ENCODE measurements around the gene PCBP1.
"Not testable (repeated sequence)": the region's sequence is repeated elsewhere in the genome, so short reads cannot be mapped to it uniquely, and the experiment has no call there.

Gene PCBP1

DNA sequence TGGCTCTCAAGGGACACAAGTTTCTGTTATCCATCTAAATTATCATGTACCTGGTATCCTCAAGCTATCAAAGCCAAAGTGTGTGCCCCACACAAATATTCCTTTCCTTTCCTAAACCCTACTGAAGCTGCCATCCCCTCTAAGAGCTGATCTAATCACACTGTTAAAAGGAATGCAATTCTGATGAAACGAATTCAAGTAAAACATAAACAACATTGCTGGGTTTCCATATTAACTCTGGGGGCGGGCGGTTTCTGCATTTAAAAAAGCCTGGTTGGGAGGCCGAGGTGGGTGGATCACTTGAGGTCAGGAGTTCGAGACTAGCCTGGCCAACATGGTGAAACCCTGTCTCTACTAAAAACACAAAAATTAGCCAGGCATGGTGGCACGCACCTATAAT is 41.9 kb upstream of the PCBP1 start:
- no peak for DNase-seq (ENCODE audit: low read depth)
- in situ Hi-C loops (cut with HindIII; ENCODE audit: low sequenced_read_pairs), result no loop called here
- TF ChIP-seq, protein P1, sequence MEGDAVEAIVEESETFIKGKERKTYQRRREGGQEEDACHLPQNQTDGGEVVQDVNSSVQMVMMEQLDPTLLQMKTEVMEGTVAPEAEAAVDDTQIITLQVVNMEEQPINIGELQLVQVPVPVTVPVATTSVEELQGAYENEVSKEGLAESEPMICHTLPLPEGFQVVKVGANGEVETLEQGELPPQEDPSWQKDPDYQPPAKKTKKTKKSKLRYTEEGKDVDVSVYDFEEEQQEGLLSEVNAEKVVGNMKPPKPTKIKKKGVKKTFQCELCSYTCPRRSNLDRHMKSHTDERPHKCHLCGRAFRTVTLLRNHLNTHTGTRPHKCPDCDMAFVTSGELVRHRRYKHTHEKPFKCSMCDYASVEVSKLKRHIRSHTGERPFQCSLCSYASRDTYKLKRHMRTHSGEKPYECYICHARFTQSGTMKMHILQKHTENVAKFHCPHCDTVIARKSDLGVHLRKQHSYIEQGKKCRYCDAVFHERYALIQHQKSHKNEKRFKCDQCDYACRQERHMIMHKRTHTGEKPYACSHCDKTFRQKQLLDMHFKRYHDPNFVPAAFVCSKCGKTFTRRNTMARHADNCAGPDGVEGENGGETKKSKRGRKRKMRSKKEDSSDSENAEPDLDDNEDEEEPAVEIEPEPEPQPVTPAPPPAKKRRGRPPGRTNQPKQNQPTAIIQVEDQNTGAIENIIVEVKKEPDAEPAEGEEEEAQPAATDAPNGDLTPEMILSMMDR (IDR thresholded peaks at IDR 0.05; ENCODE audit: low read depth, low read length, missing control alignments), result no peak
- no peak overlapping the region for H3K4me3 ChIP-seq (ENCODE audit: low read depth, low read length)

DNA sequence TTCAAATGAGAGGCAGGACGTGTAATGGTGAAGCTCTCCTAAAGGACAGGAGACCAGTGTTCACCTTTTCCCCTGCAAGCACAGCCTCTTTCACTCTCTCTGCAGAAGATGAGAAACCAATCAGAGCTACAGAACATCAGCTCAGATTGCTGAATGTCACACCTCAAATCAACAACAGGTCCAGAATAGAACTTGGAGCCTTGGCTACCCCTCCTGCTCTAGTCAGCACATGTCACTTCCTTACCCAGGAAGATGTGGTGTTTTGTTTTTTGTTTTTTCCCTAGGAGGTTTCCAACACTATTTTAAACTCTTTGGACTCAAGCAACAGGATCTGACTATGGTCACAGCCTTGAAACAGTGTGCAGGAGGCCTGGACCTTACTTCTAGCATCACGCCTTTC is 41.3 kb upstream of the PCBP1 start:
- in situ Hi-C loops (cut with HindIII; ENCODE audit: low sequenced_read_pairs), result no loop called here
- TF ChIP-seq, protein P1 (IDR thresholded peaks at IDR 0.05; ENCODE audit: low read depth, low read length, missing control alignments), result no peak
- H3K4me3 ChIP-seq (ENCODE audit: low read depth, low read length), result no peak overlapping the region
- no peak for DNase-seq (ENCODE audit: low read depth)

DNA sequence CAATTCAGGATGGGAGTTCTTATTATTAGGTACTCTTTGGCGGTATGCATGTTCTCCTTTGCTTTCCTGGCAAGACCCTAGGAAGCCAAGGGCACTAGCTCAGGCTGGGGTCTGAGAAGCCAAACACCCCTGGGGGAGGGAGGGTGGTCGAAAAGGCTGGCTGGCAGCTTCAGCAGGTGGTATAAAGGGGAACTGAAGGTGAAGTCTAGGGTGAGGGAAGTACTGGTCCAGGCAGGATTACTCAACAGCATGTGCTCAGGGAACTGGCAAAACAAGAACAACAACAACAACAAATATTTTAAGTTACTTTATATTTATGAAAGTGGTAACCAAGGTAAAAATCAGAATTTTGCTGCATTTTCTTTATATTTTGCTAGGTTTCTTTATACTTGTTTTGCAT is 40.7 kb upstream of the PCBP1 start:
- TF ChIP-seq, protein P1 (IDR thresholded peaks at IDR 0.05; ENCODE audit: low read depth, low read length, missing control alignments), result no peak
- no peak overlapping the region for H3K4me3 ChIP-seq (ENCODE audit: low read depth, low read length)
- no peak for DNase-seq (ENCODE audit: low read depth)
- in situ Hi-C loops (cut with HindIII; ENCODE audit: low sequenced_read_pairs), result no loop called here

DNA sequence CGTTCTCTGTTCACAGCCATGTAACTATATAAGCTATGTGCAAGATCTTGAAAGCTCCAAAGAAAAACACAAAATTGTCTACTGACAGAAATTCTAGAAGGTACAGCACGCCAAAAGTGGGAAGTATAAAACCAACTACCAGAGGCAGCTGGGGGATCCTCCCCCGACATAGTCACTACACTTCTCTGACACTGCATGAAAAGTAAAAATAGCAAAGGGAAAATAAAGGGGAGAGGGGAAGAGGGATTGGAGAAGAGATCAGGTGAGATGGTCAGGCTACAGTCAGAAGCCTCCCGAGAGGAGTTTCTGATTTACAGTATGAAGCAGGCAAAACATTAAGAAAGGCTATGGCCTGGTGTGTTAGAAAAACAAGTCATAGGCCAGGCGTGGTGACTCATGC is 39.8 kb upstream of the PCBP1 start:
- DNase-seq (ENCODE audit: low read depth), result no peak
- TF ChIP-seq, protein P1 (IDR thresholded peaks at IDR 0.05; ENCODE audit: low read depth, low read length, missing control alignments), result no peak
- no peak overlapping the region for H3K4me3 ChIP-seq (ENCODE audit: low read depth, low read length)
- in situ Hi-C loops (cut with HindIII; ENCODE audit: low sequenced_read_pairs), result no loop called here

DNA sequence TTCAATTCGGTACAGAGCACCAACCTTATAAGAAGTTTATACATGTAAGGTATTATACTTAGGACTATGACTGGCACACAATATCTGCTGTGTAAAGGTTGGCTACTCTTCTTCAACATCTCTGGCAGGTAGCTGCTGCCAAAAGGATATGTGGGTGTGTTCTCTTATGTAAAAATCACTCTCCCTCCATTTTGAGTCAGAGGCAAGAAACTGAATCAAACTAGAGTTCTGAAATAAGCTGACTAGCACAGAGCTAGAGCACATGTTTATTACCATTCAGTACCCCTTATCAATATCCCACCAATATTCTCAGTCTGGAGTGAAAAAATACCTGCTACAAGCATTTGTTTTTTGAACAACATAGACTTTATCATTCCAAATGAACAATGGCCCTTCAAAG is 38.0 kb upstream of the PCBP1 start:
- TF ChIP-seq, protein P1 (IDR thresholded peaks at IDR 0.05; ENCODE audit: low read depth, low read length, missing control alignments), result no peak
- in situ Hi-C loops (cut with HindIII; ENCODE audit: low sequenced_read_pairs), result no loop called here
- DNase-seq (ENCODE audit: low read depth), result no peak
- no peak overlapping the region for H3K4me3 ChIP-seq (ENCODE audit: low read depth, low read length)

DNA sequence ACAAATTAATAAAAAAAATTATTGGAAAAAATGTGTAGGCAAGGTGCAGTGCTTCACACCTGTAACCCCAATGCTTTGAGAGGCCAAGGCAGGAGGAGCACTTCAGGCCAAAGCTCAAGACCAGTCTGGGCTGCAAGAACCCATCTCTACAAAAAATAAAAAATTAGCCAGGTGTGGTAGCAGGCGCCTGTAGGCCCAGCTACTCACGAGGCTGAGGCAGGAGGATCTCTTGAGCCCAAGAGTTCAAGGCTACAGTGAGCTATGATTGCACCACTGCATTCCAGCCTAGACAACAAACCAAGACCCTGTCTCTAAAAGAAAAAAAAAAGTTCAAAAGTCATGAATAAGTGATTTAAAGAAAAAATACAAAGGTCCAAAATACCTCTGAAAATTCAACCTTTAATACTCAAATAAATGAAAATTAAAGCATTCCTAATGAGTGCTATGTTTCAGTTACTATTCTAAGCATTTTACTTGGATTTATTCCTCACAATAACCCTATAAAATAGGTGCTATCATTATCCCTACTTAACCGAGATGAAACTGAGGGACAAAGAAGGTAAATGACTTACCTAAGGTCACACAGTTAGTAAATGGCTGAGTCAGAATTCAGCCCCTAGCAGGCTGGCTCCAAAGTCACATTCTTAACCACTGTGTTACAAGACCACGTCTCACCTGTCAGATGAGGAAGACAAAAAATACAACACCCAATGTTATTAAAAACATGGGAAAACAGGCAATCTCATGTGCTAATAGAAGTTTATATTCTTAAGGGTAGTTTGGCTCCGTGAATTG is 36.4 kb upstream of the PCBP1 start:
- DNase-seq (ENCODE audit: low read depth), result no peak
- in situ Hi-C loops (cut with HindIII; ENCODE audit: low sequenced_read_pairs), result no loop called here
- H3K4me3 ChIP-seq (ENCODE audit: low read depth, low read length), result no peak overlapping the region
- TF ChIP-seq, protein P1 (IDR thresholded peaks at IDR 0.05; ENCODE audit: low read depth, low read length, missing control alignments), result no peak

DNA sequence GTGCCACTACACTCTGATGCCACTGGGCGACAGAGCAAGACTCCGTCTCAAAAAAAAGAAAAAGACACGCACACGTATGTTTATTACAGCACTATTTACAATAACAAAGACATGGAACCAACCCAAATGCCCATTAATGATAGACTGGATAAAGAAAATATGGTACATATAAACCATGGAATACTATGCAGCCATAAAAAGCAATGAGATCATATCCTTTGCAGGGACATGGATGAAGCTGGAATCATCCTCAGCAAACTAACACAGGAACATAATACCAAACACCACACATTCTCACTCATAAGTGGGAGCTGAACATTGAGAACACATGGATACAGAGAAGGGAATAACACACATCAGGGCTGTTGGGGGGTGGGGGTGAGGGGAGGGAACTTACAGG is 32.0 kb upstream of the PCBP1 start:
- DNase-seq (ENCODE audit: low read depth); in situ Hi-C loops (cut with HindIII; ENCODE audit: low sequenced_read_pairs); H3K4me3 ChIP-seq (ENCODE audit: low read depth, low read length): not testable (repeated sequence)
